ENCODE data around the gene PRR18. TPM values are rescaled to one million over a fixed set of nuclear protein-coding genes. Genes with fewer than 3 reads are reported as not detected.
A peak's percentile ranks its signal among the peaks of the same experiment; 100 is the strongest.

PRR18 gene
- total and polyA plus RNA-seq, 2 of the 13 experiments (the other 11 are each of a cell fraction or from before 2014, with no cell fraction given): 0.04 TPM

DNA sequence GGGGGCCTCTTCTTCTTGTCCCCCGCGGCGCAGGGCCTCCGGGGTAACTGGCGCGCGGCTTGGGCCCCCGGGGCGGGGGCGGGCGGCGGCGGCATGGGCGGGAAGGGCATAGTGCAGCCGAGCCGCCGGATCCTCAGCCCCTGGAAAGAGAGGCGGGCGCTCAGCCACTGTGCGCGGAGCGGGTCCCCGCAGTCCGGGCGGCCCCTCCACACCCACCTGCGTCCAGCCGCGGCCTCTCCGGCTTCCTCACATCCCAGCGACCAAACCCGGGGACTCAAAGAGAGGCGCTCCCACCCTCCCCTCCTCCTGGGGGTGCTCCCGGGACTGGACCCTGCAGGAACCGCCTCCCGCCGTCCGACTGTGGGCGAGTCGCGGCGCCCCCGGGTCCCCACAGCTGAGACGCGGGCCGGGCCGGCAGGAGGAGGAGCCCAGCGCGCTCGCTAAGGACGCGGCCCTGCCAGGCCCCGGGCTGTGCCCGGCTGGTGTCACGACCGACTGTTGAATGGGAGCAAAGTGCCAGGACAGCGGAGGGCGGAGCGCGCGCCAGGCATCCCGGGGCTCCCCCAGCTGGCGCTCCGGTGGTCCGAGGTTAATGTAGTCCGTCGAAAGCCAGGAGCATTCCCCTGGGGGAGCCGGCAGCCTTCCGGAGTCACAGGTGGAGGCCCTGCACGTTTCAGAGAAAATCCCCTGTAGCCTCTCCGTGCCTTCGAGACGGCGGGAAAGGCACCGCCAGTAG is at the start of gene PRR18 (continued):
- TF ChIP-seq CEBPB (IDR thresholded peaks at IDR 0.05; ENCODE audit: borderline replicate concordance, low read depth, low read length): no peak
- TF ChIP-seq HOXA5 (CRISPR knock-in tag; IDR thresholded peaks at IDR 0.05): no peak
- TF ChIP-seq, protein P1, sequence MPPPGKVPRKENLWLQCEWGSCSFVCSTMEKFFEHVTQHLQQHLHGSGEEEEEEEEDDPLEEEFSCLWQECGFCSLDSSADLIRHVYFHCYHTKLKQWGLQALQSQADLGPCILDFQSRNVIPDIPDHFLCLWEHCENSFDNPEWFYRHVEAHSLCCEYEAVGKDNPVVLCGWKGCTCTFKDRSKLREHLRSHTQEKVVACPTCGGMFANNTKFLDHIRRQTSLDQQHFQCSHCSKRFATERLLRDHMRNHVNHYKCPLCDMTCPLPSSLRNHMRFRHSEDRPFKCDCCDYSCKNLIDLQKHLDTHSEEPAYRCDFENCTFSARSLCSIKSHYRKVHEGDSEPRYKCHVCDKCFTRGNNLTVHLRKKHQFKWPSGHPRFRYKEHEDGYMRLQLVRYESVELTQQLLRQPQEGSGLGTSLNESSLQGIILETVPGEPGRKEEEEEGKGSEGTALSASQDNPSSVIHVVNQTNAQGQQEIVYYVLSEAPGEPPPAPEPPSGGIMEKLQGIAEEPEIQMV (CRISPR knock-in tag; IDR thresholded peaks at IDR 0.05; ENCODE audit: low read depth): 0 out of 2 replicates have a peak, but pooled peaks have one; percentile 24
- no peak for TF ChIP-seq TBX3 (IDR thresholded peaks at IDR 0.05; ENCODE audit: borderline replicate concordance)
- no peak; a peak in 1 of 4 replicates for TF ChIP-seq NR2F1 (CRISPR knock-in tag; IDR thresholded peaks at IDR 0.05)
- TF ChIP-seq, protein P2, sequence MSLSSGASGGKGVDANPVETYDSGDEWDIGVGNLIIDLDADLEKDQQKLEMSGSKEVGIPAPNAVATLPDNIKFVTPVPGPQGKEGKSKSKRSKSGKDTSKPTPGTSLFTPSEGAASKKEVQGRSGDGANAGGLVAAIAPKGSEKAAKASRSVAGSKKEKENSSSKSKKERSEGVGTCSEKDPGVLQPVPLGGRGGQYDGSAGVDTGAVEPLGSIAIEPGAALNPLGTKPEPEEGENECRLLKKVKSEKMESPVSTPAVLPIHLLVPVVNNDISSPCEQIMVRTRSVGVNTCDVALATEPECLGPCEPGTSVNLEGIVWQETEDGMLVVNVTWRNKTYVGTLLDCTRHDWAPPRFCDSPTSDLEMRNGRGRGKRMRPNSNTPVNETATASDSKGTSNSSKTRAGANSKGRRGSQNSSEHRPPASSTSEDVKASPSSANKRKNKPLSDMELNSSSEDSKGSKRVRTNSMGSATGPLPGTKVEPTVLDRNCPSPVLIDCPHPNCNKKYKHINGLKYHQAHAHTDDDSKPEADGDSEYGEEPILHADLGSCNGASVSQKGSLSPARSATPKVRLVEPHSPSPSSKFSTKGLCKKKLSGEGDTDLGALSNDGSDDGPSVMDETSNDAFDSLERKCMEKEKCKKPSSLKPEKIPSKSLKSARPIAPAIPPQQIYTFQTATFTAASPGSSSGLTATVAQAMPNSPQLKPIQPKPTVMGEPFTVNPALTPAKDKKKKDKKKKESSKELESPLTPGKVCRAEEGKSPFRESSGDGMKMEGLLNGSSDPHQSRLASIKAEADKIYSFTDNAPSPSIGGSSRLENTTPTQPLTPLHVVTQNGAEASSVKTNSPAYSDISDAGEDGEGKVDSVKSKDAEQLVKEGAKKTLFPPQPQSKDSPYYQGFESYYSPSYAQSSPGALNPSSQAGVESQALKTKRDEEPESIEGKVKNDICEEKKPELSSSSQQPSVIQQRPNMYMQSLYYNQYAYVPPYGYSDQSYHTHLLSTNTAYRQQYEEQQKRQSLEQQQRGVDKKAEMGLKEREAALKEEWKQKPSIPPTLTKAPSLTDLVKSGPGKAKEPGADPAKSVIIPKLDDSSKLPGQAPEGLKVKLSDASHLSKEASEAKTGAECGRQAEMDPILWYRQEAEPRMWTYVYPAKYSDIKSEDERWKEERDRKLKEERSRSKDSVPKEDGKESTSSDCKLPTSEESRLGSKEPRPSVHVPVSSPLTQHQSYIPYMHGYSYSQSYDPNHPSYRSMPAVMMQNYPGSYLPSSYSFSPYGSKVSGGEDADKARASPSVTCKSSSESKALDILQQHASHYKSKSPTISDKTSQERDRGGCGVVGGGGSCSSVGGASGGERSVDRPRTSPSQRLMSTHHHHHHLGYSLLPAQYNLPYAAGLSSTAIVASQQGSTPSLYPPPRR (CRISPR knock-in tag; IDR thresholded peaks at IDR 0.05; ENCODE audit: borderline replicate concordance): peak; percentile 41; the same call in 1 of the 2 replicates
- no peak for TF ChIP-seq KDM5A (IDR thresholded peaks at IDR 0.05; ENCODE audit: borderline replicate concordance, low read length)
- TF ChIP-seq, protein P3, sequence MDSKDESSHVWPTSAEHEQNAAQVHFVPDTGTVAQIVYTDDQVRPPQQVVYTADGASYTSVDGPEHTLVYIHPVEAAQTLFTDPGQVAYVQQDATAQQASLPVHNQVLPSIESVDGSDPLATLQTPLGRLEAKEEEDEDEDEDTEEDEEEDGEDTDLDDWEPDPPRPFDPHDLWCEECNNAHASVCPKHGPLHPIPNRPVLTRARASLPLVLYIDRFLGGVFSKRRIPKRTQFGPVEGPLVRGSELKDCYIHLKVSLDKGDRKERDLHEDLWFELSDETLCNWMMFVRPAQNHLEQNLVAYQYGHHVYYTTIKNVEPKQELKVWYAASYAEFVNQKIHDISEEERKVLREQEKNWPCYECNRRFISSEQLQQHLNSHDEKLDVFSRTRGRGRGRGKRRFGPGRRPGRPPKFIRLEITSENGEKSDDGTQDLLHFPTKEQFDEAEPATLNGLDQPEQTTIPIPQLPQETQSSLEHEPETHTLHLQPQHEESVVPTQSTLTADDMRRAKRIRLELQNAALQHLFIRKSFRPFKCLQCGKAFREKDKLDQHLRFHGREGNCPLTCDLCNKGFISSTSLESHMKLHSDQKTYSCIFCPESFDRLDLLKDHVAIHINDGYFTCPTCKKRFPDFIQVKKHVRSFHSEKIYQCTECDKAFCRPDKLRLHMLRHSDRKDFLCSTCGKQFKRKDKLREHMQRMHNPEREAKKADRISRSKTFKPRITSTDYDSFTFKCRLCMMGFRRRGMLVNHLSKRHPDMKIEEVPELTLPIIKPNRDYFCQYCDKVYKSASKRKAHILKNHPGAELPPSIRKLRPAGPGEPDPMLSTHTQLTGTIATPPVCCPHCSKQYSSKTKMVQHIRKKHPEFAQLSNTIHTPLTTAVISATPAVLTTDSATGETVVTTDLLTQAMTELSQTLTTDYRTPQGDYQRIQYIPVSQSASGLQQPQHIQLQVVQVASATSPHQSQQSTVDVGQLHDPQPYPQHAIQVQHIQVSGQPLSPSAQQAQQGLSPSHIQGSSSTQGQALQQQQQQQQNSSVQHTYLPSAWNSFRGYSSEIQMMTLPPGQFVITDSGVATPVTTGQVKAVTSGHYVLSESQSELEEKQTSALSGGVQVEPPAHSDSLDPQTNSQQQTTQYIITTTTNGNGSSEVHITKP (CRISPR knock-in tag; IDR thresholded peaks at IDR 0.05; ENCODE audit: low read depth): no peak
- peak; percentile 30; the same call in 1 of the 2 replicates for TF ChIP-seq ZSCAN20 (CRISPR knock-in tag; IDR thresholded peaks at IDR 0.05; ENCODE audit: borderline replicate concordance)
- TF ChIP-seq HNRNPL (IDR thresholded peaks at IDR 0.05; ENCODE audit: low read depth, low read length): peak; percentile 81; the same call in 1 of the 2 replicates
- TF ChIP-seq, protein P4, sequence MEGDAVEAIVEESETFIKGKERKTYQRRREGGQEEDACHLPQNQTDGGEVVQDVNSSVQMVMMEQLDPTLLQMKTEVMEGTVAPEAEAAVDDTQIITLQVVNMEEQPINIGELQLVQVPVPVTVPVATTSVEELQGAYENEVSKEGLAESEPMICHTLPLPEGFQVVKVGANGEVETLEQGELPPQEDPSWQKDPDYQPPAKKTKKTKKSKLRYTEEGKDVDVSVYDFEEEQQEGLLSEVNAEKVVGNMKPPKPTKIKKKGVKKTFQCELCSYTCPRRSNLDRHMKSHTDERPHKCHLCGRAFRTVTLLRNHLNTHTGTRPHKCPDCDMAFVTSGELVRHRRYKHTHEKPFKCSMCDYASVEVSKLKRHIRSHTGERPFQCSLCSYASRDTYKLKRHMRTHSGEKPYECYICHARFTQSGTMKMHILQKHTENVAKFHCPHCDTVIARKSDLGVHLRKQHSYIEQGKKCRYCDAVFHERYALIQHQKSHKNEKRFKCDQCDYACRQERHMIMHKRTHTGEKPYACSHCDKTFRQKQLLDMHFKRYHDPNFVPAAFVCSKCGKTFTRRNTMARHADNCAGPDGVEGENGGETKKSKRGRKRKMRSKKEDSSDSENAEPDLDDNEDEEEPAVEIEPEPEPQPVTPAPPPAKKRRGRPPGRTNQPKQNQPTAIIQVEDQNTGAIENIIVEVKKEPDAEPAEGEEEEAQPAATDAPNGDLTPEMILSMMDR (CRISPR knock-in tag; IDR thresholded peaks at IDR 0.05): peak; percentile 41
- TF ChIP-seq ZNF569 (CRISPR knock-in tag; IDR thresholded peaks at IDR 0.05; ENCODE audit: borderline replicate concordance): no peak
- 0 out of 2 replicates have a peak, but pooled peaks have one; percentile 50 for TF ChIP-seq CHCHD3 (CRISPR knock-in tag; IDR thresholded peaks at IDR 0.05)
- 0 out of 2 replicates have a peak, but pooled peaks have one; percentile 28 for TF ChIP-seq HDAC2 (CRISPR knock-in tag; IDR thresholded peaks at IDR 0.05)

All from HepG2 (cell line).